Activated CD8-positive, alpha-beta memory T cell treated with anti-CD3 and anti-CD28 coated beads, Interleukin-2, amount 50 U/mL, for 1 hour (primary cell): ENCODE measurements around the gene HSDL2.
"Not testable (repeated sequence)": the region's sequence is repeated elsewhere in the genome, so short reads cannot be mapped to it uniquely, and the experiment has no call there.

Source experiments
- DNase-seq: peaks from one replicate; pipeline ENCODE4 v3.0.0-alpha.2; 2020; ENCODE audit errors: extremely low read depth

The HSDL2 gene

DNA sequence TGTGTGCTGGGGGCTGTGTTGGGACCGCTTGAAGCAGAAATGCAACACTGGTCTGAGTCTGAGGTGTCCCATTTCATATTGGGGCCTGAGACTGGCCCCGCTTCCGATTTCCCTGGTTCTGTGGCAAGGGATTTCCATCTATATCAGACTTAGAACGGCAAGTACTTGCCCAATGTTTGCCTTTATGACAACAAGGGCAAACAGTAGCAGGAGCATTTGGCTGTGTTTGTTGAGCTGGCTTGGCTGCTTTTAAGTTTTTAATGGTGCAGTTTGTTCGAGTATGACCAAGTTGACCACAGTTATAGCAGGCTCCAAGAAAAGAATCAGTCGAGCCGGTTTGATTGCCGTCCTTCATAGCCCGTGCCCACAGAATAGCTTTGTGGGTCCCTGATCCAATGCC, 17.0 kb downstream of the HSDL2 start:
- no peak for DNase-seq

DNA sequence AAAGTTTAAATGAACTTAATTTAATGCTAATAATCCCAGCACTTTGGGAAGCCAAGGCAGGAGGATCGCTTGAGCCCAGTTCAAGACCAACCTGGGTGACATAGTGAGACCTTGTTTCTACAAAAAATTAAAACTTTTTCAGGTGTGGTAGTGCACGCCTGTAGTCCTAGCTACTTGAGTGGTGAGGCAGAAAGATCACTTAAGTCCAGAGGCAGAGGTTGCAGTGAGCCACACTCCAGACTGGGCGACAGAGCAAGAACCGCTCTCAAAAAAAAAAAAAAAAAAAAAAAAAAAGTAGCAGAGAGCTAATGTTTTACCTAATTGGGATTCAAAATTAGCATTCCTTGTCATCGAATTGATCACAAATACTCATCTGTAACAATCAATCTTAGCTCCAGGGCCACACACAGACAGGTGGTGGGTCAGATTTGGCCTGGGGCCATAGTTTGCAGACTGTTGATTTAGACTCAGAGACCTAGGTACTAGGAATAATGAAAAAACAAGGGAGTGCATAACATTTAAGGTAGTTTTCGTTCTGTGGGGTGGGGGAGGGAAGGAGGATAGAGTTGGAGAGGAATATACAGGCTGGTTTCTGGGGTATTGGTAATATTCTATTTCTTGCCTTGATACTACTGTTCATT, 21.4 kb downstream of the HSDL2 start:
- no peak for DNase-seq

DNA sequence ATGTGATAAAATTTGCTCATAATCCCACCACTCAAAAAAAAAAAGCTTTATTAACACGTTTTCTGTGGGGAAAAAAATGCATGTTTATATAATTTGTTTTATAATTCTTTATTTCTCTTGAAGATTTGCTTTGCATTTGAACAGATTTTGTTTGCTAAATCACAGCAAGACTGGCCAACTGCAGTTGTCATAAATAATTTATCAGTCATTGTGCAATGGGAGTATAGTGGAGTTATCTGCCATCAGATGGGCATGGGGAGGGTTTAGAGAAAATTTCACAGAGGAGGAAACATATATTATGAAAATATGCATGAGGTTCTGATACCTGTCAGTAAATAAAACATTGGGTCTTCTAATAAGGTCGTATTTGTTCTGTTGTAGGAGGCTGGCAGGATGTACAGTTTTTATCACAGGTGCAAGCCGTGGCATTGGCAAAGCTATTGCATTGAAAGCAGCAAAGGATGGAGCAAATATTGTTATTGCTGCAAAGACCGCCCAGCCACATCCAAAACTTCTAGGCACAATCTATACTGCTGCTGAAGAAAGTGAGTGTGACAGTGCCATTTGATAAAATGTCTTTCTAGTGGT, 23.8 kb downstream of the HSDL2 start:
- DNase-seq = no peak

DNA sequence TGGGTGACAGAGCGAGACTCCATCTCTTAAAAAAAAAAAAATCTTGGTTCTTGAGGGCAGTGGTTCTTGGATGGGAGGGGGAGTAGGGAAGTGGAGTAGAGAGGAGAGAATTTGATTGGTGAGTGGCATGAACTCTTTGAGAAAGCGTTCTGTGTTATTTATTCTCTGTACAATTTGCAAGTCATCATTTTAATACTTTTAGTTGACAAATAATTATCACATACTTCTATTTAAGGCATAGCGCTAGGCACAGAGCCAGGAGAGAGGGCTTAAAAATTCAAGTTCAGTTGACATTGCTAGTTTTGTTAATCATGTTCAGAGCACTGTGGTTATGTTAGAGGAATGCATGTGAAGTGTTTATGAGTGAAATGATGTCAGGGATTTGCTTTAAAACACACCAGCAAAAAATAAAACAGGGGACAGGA, 24.6 kb downstream of the HSDL2 start:
- no peak for DNase-seq

DNA sequence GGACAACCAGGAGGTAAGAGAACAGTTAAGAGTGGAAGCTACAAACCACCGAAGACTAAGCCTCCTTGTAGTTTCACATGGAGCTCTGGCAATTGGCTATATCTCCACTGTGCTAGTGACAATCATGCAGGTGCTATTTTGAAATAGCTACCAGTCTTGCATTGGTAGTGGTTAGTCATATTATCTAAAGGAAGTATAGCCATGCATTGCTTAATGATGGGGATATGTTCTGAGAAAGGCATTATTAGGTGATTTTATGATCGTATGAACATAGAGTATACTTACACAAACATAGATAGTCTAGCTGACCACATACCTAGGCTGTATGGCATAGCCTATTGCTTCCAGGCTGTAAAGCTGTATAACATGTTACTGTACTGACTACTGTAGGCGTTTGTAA, 28.4 kb downstream of the HSDL2 start:
- DNase-seq = no peak

DNA sequence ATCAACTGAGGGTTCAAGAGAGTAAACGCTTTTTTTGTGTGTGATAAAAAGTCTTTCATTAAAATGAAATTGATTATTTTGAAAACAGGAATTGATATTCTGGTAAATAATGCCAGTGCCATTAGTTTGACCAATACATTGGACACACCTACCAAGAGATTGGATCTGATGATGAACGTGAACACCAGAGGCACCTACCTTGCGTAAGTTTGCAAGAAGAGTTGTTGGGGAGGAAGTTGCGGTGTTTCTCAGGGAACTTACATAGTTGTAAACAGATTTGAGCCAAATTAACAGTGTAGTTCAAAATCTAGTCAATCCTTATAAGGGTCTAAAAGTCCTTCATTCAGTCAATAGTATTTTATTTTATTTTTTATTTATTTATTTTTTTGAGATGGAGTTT, 28.9 kb downstream of the HSDL2 start:
- DNase-seq = no peak

DNA sequence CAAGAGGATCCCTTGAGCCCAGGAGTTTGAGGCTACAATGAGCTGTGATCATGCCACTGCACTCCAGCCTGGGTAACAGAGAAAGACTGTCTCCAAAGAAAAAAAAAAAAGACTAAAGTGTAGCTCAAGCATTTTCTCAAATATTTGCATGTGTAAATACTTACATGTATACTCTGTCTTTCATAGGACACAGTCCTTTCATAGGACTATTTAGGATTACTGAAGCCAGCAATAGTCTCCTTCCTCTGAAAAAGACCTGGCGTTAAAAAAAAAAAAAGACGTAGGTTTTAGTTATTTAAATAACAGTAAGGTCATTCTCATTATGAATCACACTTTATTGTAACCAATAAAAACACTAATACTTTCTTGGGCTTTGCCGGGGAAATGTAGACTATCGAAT, 29.9 kb downstream of the HSDL2 start:
- no peak for DNase-seq

DNA sequence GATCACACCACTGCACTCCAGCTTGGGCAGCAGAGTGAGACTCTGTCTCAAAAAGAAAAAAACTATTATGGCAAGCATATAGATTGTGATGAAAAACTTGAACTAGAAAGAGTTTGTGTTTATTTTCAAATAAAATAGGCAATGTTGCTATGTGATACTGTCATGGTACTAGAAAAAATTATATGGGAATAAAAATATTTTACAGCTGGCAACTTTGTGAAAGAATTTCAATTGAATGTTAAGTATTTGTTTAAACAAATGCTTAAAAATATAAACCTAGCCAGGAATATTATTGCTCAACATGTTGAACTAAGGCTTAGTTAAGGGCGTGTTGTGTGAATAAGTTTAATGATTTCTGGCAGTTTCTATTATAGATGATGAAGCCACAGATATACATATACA, 31.7 kb downstream of the HSDL2 start:
- no peak for DNase-seq

DNA sequence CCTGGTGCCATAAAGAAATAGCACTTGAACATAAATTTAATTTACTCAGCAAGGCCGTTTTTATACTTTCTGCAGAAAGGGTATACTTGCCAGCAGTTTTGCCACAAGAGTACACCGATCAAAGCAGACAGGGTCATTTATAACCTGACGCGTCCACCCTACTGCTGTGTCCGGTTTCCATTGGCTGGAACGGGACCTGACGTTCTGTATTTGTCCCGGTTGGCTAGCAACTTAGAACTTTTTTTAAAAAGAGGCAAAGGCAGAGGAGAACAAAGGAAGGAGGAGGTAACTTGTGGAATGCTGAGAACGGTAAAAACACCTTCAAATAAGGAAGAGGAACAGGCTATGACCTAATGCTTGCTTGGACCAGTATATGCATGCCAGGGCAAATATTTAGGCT, 33.8 kb downstream of the HSDL2 start:
- not testable (repeated sequence) for DNase-seq

DNA sequence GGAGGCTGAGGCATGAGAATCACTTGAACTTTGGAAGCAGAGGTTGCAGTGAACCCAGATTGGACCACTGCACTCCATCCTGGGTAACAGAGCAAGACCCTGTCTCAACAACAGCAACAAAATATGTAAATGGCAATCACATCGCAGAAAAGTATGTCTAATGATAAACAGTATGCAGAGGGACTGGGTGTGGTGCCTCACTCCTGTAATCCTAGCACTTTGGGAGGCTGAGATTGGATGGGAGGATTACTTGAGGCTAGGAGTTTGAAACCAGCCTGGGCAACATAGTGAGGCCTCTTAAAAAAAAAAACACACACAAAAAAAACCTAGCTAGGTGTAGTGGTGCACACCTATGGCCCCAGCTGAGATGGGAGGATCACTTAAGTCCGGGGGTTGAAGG, 40.3 kb downstream of the HSDL2 start:
- DNase-seq = no peak

DNA sequence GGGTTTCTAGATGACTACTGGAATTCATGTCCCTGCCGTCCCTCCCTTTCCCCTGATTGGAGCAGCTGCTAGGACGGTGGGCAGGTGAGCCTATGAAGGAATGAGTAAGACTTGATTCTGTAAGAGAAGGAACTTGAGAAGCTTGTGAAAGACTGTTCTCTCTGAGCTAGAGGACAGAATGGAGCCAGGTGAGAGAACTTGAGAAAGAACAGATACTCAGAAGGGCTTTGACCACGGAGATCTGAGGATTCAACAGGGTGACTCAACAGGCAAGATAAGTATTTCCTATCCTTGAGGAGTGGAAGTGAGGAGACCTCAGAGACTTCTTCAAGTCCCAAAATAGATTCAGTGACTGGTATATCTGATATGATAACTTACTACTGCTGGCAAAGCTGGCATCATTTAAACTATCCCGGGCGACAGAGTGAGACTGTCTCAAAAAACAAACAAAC, 41.9 kb downstream of the HSDL2 start:
- DNase-seq = no peak

DNA sequence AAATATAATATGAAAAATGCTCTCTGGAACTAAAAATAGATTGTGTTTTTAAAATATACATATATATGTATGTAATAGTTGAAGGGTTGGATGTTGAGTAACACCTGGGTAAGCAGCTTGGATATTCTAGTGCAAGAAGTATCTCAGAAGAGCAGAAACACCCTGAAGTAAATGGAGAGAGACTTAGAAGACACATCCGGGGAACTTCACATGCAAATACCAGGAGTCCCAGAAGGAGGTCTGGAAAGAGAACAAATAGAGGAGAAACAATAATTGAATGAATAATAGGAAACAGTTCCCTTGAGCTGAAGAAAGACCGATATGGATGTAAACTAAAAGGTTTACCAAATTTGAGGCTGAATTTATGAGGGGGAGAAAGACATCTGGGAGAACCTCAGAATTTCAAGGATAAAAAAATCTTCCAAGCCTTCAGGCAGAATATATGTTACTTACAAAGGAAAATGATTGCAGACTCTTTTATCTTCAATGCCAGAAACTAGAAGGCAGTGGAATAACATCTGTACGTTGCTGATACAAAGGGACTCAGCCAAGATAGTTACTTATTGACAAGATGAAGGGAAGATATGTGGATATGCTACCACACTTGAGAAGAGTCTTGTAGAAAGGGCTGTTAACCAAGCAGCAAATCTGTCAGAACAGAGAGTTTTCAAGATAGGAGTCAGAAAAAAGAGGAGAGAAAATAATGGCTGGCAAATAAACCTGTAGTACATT, 42.7 kb downstream of the HSDL2 start:
- DNase-seq = no peak

DNA sequence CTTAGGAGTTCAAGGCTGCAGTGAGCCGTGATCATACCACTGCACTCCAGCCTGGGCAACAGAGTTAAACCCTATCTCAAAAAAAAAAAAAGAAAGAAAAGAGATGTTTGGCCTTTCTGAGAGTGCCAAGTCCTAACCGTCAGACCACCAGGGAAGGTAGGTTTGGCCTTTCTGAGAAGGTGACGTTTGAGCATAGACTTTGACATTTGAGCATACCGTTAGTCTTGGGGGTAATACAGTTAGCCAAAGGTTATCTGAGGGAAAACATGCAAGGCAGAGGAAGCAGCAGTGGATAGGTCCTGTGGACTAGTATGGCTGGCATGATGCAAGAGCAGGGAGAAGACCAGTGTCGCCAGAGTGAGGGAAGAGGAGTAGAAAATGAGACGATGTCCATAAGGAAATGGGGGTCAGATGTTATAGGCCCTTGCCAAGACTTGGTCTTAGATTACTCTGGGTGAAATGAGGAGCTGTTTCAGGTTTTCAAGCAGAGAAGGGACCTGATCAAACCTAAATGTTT, 50.2 kb downstream of the HSDL2 start:
- no peak for DNase-seq

DNA sequence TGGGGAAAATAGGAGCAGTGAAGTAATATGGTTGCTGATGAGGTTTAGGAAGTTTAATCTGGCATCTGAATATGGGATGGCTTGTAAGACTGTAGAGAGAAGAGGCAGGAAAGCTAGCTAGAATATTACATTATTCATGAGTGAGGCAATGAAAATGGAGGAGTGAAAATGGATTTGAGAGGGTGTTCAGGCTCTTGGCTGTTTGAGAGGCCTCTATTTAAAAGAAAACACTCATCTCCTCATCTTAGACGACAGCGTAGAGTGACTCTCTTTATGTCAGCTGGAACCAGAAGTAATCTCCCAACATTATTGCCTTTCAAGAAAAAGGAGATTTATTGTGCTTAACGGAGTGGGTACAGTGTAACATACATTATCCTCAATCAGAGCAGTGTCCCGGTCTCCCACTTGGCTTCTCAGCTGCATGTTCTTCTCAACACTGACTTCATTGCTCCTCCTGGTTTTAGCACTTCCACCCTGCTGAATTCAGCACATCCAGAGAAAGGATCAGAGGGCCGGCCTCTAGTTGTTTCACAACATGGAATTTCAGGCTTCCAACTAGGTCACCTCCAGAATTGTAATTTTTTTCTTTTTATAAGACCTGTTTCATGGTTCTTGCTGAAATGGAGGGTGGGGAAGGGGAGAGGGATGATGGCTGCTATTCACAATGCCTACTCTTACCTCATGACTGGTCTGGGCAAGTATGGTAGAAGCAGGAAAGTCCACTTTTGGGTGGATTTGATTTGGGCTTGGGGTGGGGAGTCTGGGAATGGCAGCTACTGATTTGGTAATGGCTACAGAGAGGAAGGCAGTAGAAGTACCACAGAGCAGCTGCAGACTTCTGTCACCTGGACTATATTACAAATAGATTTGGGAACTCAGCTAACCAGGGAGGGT, 53.8 kb downstream of the HSDL2 start:
- DNase-seq = no peak

DNA sequence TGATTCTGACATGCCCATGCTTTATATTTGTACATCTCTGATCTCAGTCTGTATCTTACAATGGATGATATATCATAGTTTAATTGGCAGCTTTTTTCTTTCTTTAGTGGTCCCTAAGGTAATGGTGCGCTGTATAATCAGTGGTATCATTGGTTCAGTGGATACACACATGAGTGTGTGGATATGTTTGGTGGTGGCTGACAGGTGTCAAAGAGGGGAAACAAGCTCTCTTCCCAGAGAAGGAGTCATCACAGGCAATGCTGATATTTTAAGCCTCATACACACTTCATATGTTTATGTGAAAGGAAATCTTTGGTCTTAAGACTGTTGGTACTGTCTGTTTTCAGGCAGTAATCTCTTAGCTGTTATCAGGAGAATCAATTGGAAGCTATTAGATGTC, 54.6 kb downstream of the HSDL2 start:
- no peak for DNase-seq

DNA sequence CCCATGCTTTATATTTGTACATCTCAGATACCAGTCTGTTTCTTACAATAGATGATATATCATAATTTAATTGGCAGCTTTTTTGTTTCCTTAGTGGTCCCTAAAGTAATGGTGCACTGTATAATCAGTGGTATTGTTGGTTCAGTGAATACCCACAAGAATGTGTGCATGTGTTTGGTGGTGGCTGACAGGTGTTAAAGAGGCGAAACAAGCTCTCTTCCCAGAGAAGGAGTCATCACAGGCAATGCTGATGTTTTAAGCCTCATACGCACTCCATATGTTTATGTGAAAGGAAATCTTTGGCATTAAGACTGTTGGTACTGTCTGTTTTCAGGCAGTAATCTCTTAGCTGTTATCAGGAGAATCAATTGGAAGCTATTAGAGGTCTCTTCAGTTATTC, 57.5 kb downstream of the HSDL2 start:
- no peak for DNase-seq

DNA sequence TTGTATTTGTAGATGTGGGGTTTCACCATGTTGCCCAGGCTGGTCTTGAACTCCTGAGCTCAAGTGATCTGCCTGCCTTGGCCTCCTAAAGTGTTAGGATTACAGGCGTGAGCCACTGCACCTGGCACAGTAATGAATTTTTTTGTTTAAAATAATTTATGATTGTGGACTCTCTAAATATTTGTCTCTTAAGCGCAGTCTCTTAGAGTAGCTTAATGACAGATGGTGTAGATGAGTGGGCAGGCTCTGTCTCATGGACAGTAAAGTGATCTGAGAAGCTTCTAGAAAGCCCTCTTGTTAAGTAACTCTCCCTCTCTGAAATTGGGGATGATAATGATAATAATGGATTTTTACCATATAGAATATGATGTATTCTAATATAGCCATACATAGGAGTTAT, 59.3 kb downstream of the HSDL2 start:
- no peak for DNase-seq

DNA sequence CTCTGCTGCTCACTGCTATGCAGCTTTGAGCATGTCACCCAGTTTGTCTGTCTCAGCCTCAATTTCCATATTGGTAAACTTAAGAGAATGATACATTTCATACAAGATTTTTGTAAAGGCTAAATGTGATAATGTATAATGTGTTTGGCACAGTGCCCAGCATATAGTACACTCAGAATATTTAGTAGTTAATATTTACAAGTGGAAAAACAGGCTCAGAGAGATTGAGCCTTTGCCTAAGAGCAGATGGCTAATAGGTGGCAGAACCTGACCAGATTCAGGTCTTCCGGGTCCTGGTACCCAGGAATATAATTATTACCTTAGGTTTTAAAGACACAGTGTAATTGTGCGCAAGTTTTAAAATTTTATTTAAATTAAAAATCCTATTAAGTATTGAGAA, 59.9 kb downstream of the HSDL2 start:
- DNase-seq = no peak

DNA sequence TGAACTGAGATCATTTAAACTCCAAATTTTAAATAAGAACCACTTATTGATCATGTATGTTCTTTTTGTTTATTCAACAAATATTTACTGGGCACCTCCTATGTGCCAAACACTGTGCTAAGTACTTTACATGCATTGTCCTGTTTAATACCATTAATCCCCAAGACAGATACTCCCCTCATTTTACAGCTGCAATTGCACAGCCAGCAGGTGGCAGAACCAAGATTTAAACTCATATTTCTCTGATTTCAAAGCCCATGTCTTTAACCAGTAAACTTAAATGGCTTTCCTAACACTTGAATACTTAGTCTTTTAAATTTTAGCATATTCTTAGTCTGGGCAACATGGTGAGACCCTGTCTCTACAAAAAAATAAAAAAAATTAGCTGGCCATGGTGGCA, 63.3 kb downstream of the HSDL2 start:
- no peak for DNase-seq

DNA sequence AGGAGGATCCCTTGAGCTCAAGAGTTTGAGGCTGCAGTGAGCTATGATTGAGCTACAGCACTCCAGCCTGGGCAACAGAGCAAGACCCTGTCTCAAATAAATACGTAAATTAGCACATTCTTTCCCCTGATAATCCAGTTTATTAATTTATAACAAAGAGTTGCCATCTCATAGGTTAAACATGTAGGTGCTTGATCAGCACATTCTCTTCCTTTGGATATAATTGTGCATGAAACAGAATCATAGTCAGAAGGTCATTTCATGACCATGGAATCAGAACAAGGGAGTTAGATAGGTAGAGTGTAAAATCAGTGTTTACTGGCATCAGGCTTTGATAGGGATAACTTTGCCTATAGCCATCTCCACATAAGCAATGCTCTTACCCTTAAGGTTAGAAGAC, 63.7 kb downstream of the HSDL2 start:
- DNase-seq = no peak

DNA sequence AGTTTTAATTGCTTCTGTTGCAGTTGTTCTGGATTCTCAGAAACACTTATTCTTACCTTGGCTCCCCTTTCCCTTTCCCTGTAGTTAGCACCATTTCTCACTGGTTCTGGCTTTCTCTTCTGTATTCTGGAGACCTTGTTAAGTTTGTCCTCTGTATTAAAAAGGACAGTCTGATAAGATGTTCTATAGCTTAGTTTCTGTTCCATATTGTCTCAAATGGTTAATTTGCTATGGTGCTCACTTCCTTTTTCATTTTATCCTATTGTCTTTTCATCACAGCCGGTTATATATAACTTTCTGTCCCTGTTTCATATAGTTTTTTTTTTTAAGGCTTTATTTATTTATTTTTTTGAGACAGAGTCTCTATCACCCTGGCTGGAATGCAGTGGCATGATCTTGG, 65.3 kb downstream of the HSDL2 start:
- DNase-seq = no peak

DNA sequence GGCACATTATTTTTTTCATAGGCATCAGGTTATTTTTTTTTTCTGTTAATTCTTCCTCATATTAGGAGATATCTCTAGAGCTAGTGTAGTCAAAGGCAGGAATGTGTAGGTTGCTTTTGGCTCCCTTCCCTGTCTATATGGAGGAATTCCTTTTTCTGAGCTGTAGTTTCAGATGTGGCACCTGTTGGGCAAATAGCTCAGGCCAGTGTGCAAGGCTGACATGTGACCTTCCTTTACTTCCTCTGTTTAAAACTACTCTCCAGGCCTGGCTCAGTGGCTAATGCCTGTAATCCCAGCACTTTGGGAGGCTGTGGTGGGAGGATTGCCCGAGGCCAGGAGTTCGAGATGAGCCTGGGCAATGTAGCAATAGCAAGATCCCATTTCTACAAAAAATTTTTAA, 66.2 kb downstream of the HSDL2 start:
- no peak for DNase-seq
